HFFc6 (cell line): ENCODE data around the gene PLCL1. TPM values are rescaled to one million over a fixed set of nuclear protein-coding genes. Genes with fewer than 3 reads are reported as not detected.

ENCODE experiments used
- DNase-seq: peaks from one replicate; pipeline ENCODE4 v3.0.0-alpha.2; 2018
- H3K27ac Mint-ChIP-seq: 2 replicates; pipeline ENCODE4 v1.8.0; 2020; ENCODE audit warnings: mild to moderate bottlenecking, mixed read lengths
- H3K27me3 Mint-ChIP-seq: 2 replicates; pipeline ENCODE4 v1.8.0; 2021; ENCODE audit warnings: mild to moderate bottlenecking, moderate library complexity, mixed read lengths; ENCODE audit not compliant: insufficient read depth
- H3K36me3 Mint-ChIP-seq: 2 replicates; pipeline ENCODE4 v1.8.0; 2021; ENCODE audit warnings: low read depth, mixed read lengths
- H3K4me1 Mint-ChIP-seq: 2 replicates; pipeline ENCODE4 v1.8.0; 2020; ENCODE audit warnings: low read depth, mixed read lengths
- H3K4me3 Mint-ChIP-seq: 2 replicates; pipeline ENCODE4 v1.8.0; 2020; ENCODE audit warnings: mild to moderate bottlenecking, moderate library complexity, mixed read lengths
- H3K9me3 Mint-ChIP-seq: 2 replicates; pipeline ENCODE4 v1.8.0; 2020; ENCODE audit warnings: mild to moderate bottlenecking, mixed read lengths
- CTCF ChIP-seq: fragments of 200-600 bp; sonication (generic); IDR thresholded peaks from 2 replicates; pipeline ENCODE4 v1.5.0; 2021; ENCODE audit warnings: antibody characterized with exemption, mild to moderate bottlenecking
- total RNA-seq, 6 experiments: library from RNA; stranded (reverse); fragmentation: NEBNext Ultra II Directional; extraction: Animal tissue kit (Norgen Biotek cat#: 25700); gene quantifications; 2 replicates in 1 of 6; 3 replicates in 5 of 6; pipeline ENCODE4 v1.2.3, GENCODE V29; 2021

PLCL1 gene
- total RNA-seq, 6 experiments from 2014 or later: 0.03 to 0.14 (median 0.12) TPM; not detected in 2

- TF ChIP-seq CTCF: no peak
- no peak for DNase-seq
- Mint-ChIP-seq H3K4me3 (no peak overlapping the region), H3K36me3 (no peaks in the 10 kb centered on the region), H3K27me3 (no peaks in the 10 kb centered on the region; the same call in 1 of the 2 replicates), H3K4me1 (no peaks in the 10 kb centered on the region), H3K9me3 (no peaks in the 10 kb centered on the region; the same call in 1 of the 2 replicates), H3K27ac (no peak overlapping the region)
Observed at GRCh38 chr2:198065322-198065721, 260.9 kb downstream of the PLCL1 start.

- H3K4me3 Mint-ChIP-seq: no peak overlapping the region
- no peak for DNase-seq
Observed at GRCh38 chr2:198066597-198066996, 262.2 kb downstream of the PLCL1 start.

GRCh38 chr2:198072655-198073054 is 268.3 kb downstream of the PLCL1 start:
- no peak for TF ChIP-seq CTCF
- no peak for DNase-seq
- H3K4me1 Mint-ChIP-seq: no peaks in the 10 kb centered on the region
- no peak overlapping the region for H3K4me3 Mint-ChIP-seq
- H3K27ac Mint-ChIP-seq: no peak overlapping the region
- H3K27me3 Mint-ChIP-seq: no peaks in the 10 kb centered on the region
- H3K9me3 Mint-ChIP-seq: peaks cover 5% of the 10 kb centered on the region; the same call in 1 of the 2 replicates
- H3K36me3 Mint-ChIP-seq: no peaks in the 10 kb centered on the region

More at GRCh38 chr2:198066597-198066996, 262.2 kb downstream of the PLCL1 start:
- no peaks in the 10 kb centered on the region for H3K36me3 Mint-ChIP-seq
- no peak overlapping the region for H3K27ac Mint-ChIP-seq
- TF ChIP-seq CTCF: no peak
- no peaks in the 10 kb centered on the region for H3K4me1 Mint-ChIP-seq
- H3K9me3 Mint-ChIP-seq: no peaks in the 10 kb centered on the region; the same call in 1 of the 2 replicates
- no peaks in the 10 kb centered on the region; the same call in 1 of the 2 replicates for H3K27me3 Mint-ChIP-seq

- H3K4me1 Mint-ChIP-seq: no peaks in the 10 kb centered on the region
- no peak overlapping the region for H3K4me3 Mint-ChIP-seq
- H3K27me3 Mint-ChIP-seq: no peaks in the 10 kb centered on the region
- no peak for TF ChIP-seq CTCF
- H3K9me3 Mint-ChIP-seq: peaks cover 7% of the 10 kb centered on the region; the same call in 1 of the 2 replicates
- no peak for DNase-seq
- no peak overlapping the region for H3K27ac Mint-ChIP-seq
- no peaks in the 10 kb centered on the region for H3K36me3 Mint-ChIP-seq
Observed at GRCh38 chr2:198073253-198073652, 268.9 kb downstream of the PLCL1 start.

GRCh38 chr2:198077477-198077876 is 273.1 kb downstream of the PLCL1 start:
- TF ChIP-seq CTCF: no peak
- H3K36me3 Mint-ChIP-seq: no peaks in the 10 kb centered on the region
- peaks cover 16% of the 10 kb centered on the region; the same call in 1 of the 2 replicates for H3K9me3 Mint-ChIP-seq
- H3K27ac Mint-ChIP-seq: no peak overlapping the region
- H3K4me1 Mint-ChIP-seq: no peaks in the 10 kb centered on the region
- no peak overlapping the region for H3K4me3 Mint-ChIP-seq
- no peak for DNase-seq
- peaks cover 2% of the 10 kb centered on the region; the same call in 1 of the 2 replicates for H3K27me3 Mint-ChIP-seq
